Hepatocyte (in vitro differentiated cells): ENCODE measurements around the gene ITGB2. TPM values are rescaled to one million over a fixed set of nuclear protein-coding genes. Genes with fewer than 3 reads are reported as not detected.

Source experiments
- DNase-seq: peaks from one replicate; pipeline ENCODE4 v3.0.0-alpha.2; 2016; ENCODE audit warnings: low spot score
- H2AFZ ChIP-seq: fragments of 200-600 bp; sonication (generic); 2 replicates; pipeline ENCODE4 v1.6.0; 2016; ENCODE audit warnings: antibody characterized with exemption, mild to moderate bottlenecking
- H3K27ac ChIP-seq: fragments of 200-600 bp; sonication (generic); 2 replicates; pipeline ENCODE4 v1.5.1; 2016; ENCODE audit warnings: mild to moderate bottlenecking
- H3K27me3 ChIP-seq: fragments of 200-600 bp; sonication (generic); 2 replicates; pipeline ENCODE4 v1.6.1; 2016
- H3K36me3 ChIP-seq: fragments of 200-600 bp; sonication (generic); replicated peaks from 2 replicates; pipeline ENCODE4 v1.5.1; 2016; ENCODE audit warnings: low read depth; ENCODE audit not compliant: insufficient read depth
- H3K4me1 ChIP-seq: fragments of 200-600 bp; sonication (generic); 2 replicates; pipeline ENCODE4 v1.5.1; 2016; ENCODE audit warnings: mild to moderate bottlenecking, moderate library complexity; ENCODE audit not compliant: insufficient read depth
- H3K4me2 ChIP-seq: fragments of 200-600 bp; sonication (generic); 2 replicates; pipeline ENCODE4 v1.6.0; 2016
- H3K4me3 ChIP-seq: fragments of 200-600 bp; sonication (generic); 2 replicates; pipeline ENCODE4 v1.5.1; 2016; ENCODE audit warnings: mild to moderate bottlenecking
- H3K79me2 ChIP-seq: fragments of 200-600 bp; sonication (generic); 2 replicates; pipeline ENCODE4 v1.6.0; 2017; ENCODE audit warnings: mild to moderate bottlenecking
- H3K9me2 ChIP-seq: fragments of 200-600 bp; sonication (generic); replicated peaks from 2 replicates; pipeline ENCODE4 v1.6.0; 2017; ENCODE audit warnings: mild to moderate bottlenecking; ENCODE audit not compliant: insufficient read depth
- H3K9me3 ChIP-seq: fragments of 200-600 bp; sonication (generic); 2 replicates; pipeline ENCODE4 v1.5.1; 2016; ENCODE audit warnings: low read depth, mild to moderate bottlenecking
- H4K20me1 ChIP-seq: fragments of 200-600 bp; sonication (generic); 2 replicates; pipeline ENCODE4 v1.6.0; 2016; ENCODE audit warnings: mild to moderate bottlenecking; ENCODE audit not compliant: insufficient read depth, poor library complexity, severe bottlenecking
- CTCF ChIP-seq: fragments of 200-600 bp; sonication (generic); IDR thresholded peaks from 2 replicates; pipeline ENCODE4 v1.5.1; 2016; ENCODE audit warnings: antibody characterized with exemption, mild to moderate bottlenecking; ENCODE audit not compliant: poor library complexity
- EZH2 ChIP-seq: fragments of 200-600 bp; sonication (generic); IDR thresholded peaks from 2 replicates; pipeline ENCODE4 v1.6.1; 2016; ENCODE audit warnings: antibody characterized with exemption, mild to moderate bottlenecking, borderline replicate concordance
- EZH2phosphoT487 ChIP-seq: fragments of 200-600 bp; sonication (generic); IDR thresholded peaks from one replicate; pipeline ENCODE4 v1.6.1; 2018; ENCODE audit warnings: antibody characterized with exemption, mild to moderate bottlenecking, low read depth, moderate library complexity; ENCODE audit not compliant: unreplicated experiment, severe bottlenecking
- WGBS: methylation state at CpG from one replicate; pipeline ENCODE4 v1.1.6; 2016; ENCODE audit warnings: low lambda C conversion rate; ENCODE audit errors: missing lambda C conversion rate; 5-methylcytosine and 5-hydroxymethylcytosine counted together
- polyA plus RNA-seq: library from polyadenylated mRNA; unstranded; fragments of >200 nt; fragmentation: Nextera tagmentation; extraction: Ambion mirVana; gene quantifications from 2 replicates; pipeline ENCODE4 v1.2.1, GENCODE V29; 2016
- total RNA-seq: library from RNA; depleted of rRNA; stranded (reverse); fragments of >200 nt; gene quantifications from 2 replicates; pipeline ENCODE4 v1.2.3, GENCODE V29; 2014

ITGB2 gene
- total and polyA plus RNA-seq, 2 experiments from 2014 or later, result 3.8 to 4.2 TPM

GRCh38 chr21:44888581-44889550 lies 31.8 kb downstream of the ITGB2 start:
- WGBS, result 94% methylated on average over 49 of the region's 64 CpGs
- H3K9me3 ChIP-seq, result no peaks in the 10 kb centered on the region
- H3K27me3 ChIP-seq, result no peaks in the 10 kb centered on the region
- no peak overlapping the region for H3K27ac ChIP-seq
- no peak for DNase-seq
- H3K36me3 ChIP-seq, result no peaks in the 10 kb centered on the region
- no peak for TF ChIP-seq EZH2
- no peak for TF ChIP-seq CTCF
- no peak for TF ChIP-seq EZH2phosphoT487
- H3K79me2 ChIP-seq, result no peaks in the 10 kb centered on the region
- H3K4me2 ChIP-seq, result no peak overlapping the region
- no peaks in the 10 kb centered on the region for H4K20me1 ChIP-seq
- H2AFZ ChIP-seq, result no peak overlapping the region
- no peak overlapping the region for H3K4me3 ChIP-seq
- no peaks in the 10 kb centered on the region for H3K9me2 ChIP-seq
- no peaks in the 10 kb centered on the region for H3K4me1 ChIP-seq

GRCh38 chr21:44887807-44888580 lies 32.7 kb downstream of the ITGB2 start:
- no peak for TF ChIP-seq EZH2
- TF ChIP-seq CTCF, result no peak
- no peak for TF ChIP-seq EZH2phosphoT487
- WGBS, result 92% methylated on average over 21 of the region's 24 CpGs
- DNase-seq, result no peak
- no peaks in the 10 kb centered on the region for H3K4me1 ChIP-seq
- H3K27ac ChIP-seq, result no peak overlapping the region
- no peak overlapping the region for H3K4me2 ChIP-seq
- H4K20me1 ChIP-seq, result no peaks in the 10 kb centered on the region
- no peaks in the 10 kb centered on the region for H3K79me2 ChIP-seq
- H3K36me3 ChIP-seq, result no peaks in the 10 kb centered on the region
- H3K9me3 ChIP-seq, result no peaks in the 10 kb centered on the region
- no peak overlapping the region for H2AFZ ChIP-seq
- H3K4me3 ChIP-seq, result no peak overlapping the region
- no peaks in the 10 kb centered on the region for H3K9me2 ChIP-seq
- H3K27me3 ChIP-seq, result no peaks in the 10 kb centered on the region

- Histone ChIP-seq H3K79me2 (no peaks in the 10 kb centered on the region), H3K36me3 (no peaks in the 10 kb centered on the region), H3K9me2 (no peaks in the 10 kb centered on the region), H3K27me3 (no peaks in the 10 kb centered on the region), H3K27ac (no peak overlapping the region), H3K4me2 (no peak overlapping the region), H3K4me3 (no peak overlapping the region), H3K9me3 (no peaks in the 10 kb centered on the region), H2AFZ (no peak overlapping the region), H4K20me1 (no peaks in the 10 kb centered on the region), H3K4me1 (no peaks in the 10 kb centered on the region)
- no peak for TF ChIP-seq CTCF
- no peak for TF ChIP-seq EZH2
- no peak for TF ChIP-seq EZH2phosphoT487
- no peak for DNase-seq
- 85% methylated on average over 11 of the region's 11 CpGs for WGBS
Measured at GRCh38 chr21:44887126-44887806, 33.4 kb downstream of the ITGB2 start.
